Measurements from ENCODE around the gene TOE1.
"Not testable (repeated sequence)": the region's sequence is repeated elsewhere in the genome, so short reads cannot be mapped to it uniquely, and the experiment has no call there.

Gene TOE1

DNA sequence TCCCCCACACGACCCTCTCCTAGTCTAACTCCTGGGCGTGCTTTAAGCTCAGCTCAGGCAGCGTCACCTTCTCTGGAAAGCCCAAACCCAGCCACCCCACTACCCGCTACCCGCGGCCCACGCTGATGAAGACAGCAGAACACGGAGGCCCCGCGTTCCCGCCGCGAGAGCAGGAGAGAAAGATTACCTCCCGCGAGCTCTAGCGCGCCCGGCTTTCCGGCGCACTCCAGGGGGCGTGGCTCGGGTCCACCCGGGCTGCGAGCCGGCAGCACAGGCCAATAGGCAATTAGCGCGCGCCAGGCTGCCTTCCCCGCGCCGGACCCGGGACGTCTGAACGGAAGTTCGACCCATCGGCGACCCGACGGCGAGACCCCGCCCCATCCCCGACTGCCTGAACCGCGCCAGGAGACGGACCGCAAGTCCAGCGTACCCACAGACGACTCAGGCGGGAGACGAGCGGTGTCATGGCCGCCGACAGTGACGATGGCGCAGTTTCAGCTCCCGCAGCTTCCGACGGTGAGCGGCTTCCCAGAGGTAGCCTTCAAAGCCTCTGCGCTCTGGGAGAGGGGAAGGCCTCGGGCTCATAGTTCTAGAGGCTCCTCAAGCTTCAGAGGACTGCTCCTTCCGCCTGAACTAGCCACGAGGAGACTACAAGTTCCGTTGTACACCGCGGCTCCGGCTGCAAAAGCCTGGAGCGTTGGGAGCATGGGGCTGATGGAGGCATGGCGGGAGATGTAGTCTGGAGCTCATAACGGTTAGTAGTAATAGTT is at the start of gene TOE1, which contains the start of gene MUTYH:
Gene TOE1, plus strand, starts transcription at position 382 of the 770 bp plus-strand sequence. Its CDS starts 83 bp downstream, at position 465.
Gene MUTYH, minus strand, starts transcription at position 652 of the 770 bp plus-strand sequence. CDS start 5,935 bp downstream, outside the sequence.
- FAIRE-seq, result peak; percentile 78
- DNase-seq (ENCODE audit: low spot score), result peak; percentile 89

DNA sequence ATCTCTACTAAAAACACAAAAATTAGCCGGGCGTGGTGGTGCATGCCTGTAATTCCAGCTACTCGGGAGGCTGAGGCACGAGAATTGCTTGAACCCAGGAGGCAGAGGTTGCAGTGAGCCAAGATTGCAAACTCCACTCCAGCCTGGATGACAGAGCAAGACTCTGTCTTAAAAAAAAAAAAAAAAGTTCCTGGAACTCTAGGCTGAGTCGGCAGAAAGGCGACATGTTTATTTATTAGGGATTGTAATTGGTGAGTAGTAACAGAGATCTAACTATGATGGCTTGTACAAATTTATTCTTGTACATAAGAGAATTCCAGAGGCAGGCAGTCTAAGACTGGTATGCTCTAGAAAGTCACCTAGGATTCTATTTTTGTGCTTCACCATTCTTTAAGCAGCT is 49.0 kb upstream of the TOE1 start:
- DNase-seq (ENCODE audit: low spot score); FAIRE-seq: not testable (repeated sequence)

DNA sequence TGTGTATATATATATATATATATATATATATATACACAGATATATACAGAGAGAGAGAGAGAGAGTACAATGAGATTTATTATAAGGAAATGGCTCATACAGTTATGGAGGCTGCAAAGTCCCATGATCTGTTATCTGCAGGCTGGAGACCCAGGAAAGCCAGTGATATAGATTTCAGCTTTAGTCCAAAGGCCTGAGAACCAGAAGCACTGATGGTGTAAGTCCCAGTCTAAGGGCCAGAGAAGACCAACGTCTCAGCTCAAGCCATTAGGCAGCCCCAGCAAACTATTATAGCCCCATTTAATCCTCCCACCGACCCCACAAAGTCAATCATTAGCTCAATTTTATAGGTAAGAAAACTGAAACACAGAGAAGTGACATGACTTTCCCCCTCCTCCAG is 48.3 kb upstream of the TOE1 start:
- FAIRE-seq, result no peak

DNA sequence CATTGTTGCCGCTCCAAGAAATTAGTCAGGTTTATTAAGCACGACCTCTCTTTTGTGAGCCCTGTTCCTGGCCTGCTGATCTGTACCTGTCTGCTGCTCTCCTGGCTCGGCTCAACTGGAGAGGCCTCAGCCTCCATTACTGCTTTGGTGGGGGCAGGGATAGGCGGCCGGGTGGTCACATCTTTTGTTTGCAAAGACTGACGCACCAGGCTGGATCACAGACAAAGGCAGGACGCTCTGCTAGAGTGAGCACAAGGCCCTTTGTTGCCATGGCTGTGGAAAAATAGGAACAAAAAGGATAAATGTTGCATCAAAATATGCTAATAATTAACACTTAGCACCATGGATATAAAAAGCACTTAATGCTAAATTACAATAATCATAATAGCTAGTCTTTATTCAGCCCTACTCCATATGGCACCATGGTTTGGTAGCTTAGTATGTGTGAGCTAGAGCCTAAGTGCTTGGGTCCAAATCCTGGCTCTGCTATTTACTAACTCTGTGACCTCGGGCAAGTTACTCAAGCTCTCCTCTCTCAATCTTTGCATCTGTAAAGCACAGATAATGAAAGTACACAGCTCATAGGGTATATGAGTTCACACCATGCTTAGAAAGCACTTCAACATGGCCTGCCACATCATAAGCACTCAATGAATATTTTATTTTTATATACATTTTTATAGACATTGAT is 42.2 kb upstream of the TOE1 start:
- no peak for DNase-seq (ENCODE audit: low spot score)
- FAIRE-seq, result no peak

More for the DNA sequence above, 48.3 kb upstream of the TOE1 start:
- no peak for DNase-seq (ENCODE audit: low spot score)

DNA sequence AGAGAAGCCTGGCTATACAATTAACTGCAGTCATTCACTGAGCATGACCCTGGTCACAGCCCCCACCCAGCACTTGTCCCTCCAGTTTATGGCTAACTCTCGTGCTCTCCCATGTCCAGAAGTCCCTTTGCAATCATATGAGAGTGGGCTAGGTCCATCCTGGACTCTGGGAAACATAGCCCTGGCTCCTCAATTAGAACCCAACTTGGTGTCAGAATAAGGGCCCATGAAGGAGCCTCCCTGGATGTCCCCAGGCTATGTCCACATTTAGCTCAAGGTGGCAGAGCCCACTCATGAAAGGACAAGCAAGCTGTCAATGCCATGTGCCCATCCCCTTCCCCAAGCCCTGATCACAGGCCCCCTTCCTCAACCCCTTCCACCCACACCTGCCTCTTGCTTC is 40.7 kb upstream of the TOE1 start:
- DNase-seq (ENCODE audit: low spot score) (no peak), FAIRE-seq (no peak)

DNA sequence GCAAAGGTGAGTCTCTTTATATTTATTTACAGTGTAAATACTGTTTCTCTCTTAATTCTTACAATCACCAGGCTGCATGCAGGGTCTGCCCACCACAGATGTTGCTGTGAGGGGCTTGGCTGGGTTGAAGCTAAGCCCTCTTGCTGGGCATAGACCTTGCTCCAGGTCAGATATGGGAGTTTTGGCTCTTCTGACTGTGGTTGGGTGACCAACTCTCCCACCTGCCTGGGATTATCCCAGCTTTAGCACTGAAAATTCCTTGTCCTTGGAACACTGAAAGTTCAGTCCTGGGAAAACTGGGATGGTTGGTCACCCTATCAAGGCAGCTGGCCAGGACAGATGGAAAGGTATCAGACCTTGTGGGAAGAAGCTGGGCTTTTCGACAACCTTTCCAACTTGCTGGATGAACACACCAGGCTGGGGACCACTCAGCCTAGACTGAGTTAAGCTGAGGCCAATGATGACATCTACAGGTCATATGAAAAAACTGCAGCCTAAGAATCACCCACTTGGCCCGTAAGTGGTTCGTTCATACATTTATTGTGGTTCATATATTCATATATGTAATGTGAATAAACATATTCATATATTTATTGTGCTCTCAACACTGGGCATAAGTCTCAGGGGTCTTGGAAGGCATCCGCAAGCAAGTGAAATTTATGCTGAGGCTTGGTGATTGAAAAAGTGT is 39.8 kb upstream of the TOE1 start:
- FAIRE-seq, result peak; percentile 67
- DNase-seq (ENCODE audit: low spot score), result peak; percentile 51

DNA sequence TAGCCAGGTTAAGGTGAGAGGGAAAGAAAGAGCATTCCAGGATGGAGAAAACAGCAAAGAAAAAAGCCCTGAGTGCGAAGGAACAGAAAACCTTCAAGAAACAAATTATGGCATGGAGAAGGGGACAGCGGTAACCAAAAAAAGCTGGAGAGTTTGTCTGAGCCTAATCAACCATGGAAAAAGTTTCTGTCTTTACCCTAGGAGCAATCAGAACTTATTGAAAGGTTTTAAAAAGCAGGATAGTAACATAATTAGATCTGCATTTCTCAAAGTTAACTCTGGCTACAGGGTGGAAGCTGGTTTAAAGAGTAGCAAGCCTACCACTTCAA is 39.3 kb upstream of the TOE1 start:
- DNase-seq (ENCODE audit: low spot score) (no peak), FAIRE-seq (no peak)

DNA sequence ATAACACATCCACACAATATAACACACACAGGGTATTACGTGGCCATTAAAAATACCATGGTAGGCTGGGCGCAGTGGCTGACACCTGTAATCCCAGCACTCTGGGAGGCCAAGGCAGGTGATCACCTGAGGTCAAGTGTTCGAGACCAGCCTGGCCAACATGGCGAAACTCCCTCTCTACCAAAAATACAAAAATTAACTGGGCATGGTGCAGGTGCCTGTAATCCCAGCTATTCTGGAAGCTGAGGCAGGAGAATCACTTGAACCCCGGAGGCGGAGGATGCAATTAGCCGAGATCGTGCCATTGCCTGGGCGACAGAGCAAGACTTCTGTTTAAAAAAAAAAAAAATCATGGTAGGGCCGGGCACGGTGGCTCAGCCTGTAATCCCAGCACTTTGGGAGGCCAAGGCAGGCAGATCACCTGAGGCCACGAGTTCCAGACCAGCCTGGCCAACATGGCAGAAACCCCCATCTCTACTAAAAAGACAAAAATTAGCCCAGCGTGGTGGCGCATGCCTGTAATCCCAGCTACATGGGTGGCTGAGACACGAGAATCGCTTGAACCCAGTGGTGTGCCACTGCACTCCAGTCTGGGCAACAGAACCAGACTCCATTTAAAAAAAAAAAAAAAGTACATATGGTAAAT is 37.3 kb upstream of the TOE1 start:
- DNase-seq (ENCODE audit: low spot score) (no peak), FAIRE-seq (no peak)

DNA sequence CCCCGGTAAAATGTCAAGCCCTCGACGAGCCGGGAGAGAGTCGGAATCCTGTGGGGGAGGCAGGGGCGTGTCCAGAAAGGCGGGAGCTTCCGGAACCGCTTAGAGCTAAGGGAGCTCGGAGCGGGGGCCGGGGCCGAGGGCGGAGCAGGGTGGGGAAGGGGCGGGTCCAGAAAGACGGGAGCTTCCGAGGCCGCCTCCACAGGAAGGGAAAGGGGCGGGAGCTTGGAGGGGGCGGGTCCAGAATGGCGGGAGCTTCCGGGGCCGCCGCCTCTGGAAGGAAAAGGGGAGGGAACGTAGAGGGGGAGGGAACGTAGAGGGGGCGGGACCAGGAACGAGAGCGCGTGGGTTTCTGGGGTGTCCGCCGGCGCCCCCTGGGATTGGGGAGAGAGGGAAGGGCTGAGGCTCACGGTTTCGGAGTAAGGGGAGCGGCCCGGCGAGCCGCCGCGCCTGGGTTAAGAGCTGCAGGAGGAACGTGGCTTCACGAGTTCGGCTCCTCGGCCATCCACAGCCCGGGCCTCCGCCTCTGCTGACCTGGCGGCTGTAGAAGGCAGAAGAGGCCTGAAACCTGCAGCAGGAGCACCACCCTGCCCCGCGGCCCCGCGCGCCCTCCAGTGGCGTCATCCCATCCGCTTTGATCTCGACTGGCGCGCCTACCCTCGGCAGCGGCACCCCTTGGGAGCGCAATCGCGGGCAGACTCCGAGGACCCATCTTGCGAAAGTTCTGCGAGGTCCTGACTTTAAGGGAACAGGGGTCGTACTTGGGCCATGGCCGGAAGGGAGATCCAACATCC is 36.3 kb upstream of the TOE1 start:
- FAIRE-seq (peak; percentile 78), DNase-seq (ENCODE audit: low spot score) (peak; percentile 90)

DNA sequence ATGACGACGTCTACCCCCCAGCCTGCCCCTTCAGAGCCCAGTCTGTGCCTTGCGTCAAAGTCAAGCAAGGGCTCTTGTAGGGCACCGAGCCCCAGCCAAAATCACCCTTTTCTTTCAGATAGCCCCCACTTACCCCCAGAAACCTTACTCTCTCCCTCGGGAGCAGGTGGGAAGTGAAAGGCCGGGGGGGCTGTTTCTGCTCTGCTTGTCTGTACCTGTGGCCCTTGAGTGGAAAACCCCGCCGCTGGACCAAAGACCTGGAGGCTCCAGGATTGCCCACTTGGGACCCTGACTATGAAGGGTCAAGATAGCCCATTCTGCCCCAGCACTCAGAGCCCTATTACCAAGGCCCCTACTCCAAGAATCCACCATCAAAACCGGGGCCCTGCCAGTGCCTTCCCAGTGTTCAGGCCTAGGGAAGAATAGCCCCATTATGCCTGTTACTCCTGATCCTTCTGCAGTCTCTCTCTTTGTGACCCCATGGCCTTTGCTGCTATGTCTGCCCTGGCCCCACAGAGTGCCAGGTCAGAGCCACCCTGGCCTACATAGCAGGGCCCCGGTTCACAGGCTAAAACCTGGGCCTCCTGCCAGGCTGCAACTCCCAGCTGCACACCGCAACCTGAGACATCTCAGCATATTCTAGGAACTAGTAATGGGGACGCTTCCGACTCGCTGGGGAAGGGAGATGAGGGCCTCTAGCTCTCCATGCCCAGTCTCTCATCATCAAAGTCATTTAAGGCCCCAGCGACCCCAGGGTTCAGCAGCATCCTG is 35.5 kb upstream of the TOE1 start:
- no peak for FAIRE-seq
- no peak for DNase-seq (ENCODE audit: low spot score)

DNA sequence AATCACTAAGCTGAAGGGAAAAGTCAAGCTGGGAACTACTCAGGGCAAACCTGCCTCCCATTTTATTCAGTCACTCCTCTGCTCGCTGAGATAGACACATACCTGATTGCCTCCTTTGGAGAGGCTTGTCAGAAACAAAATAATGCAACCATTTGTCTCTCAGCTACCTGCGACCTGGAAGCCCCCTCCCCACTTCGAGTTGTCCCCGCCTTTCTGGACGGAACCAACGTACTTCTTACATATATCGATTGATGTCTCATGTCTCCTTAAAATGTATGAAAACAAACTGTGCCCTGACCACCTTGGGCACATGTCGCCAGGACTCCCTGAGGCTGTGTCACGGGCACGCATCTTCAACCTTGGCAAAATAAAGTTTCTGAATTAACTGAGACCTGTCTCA is 34.7 kb upstream of the TOE1 start:
- no peak for DNase-seq (ENCODE audit: low spot score)
- no peak for FAIRE-seq

DNA sequence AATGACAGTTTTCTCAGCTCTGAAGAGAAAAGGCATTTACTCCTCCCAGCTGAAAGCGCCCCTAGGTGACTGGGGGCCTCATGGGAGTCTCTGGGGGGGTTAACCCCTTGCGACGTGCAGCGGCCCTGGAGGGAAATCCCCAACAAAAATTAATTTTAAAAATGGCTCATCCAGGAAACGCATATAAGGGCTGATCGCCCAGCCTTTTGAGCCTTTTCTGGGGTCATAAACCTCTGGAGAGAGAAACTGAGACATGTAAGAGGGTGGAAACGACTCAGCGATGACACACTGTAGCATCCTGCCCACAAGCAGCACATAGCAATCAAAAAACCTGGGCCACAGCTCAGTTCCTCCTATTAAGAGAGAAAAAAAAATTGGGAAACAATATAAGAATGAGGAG is 33.7 kb upstream of the TOE1 start:
- FAIRE-seq (no peak), DNase-seq (ENCODE audit: low spot score) (peak; percentile 8)

DNA sequence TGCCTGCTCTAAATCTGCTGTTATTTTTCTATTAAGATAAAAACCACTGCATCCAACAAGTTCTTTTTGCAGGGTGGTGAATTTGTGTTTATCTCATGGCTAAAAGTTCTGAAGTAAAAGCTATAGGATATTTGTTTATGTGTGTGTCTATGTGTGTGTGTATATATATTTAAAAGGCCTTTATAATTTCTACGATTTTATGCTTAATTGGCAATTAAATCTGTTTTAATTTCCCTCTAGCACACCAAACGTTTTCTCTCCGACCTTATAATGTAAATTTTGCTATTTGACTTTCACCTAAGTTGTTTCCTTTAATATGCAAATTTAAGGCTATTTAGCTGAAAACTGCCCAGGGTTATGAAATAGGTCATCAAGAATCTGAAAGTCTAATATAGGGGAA is 33.1 kb upstream of the TOE1 start:
- DNase-seq (ENCODE audit: low spot score), result no peak

DNA sequence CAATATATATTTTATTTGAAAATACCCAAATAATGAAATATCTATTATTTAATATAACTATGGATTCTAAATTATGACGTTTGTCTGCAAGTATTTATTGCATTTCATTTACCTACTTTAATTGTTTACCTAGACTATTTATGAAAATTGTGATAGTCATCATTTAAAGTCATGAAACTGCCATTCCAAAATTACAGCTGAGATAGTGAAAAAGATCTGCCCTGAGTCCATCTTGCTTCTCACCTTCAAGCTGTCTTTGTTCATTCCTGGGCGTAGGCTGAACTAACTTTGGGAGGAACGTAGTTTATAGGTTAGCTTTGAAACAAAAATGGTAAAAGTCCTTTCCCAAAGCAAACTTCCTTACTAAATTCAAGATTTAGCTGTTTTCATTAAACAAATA is 25.7 kb upstream of the TOE1 start:
- no peak for DNase-seq (ENCODE audit: low spot score)
- no peak for FAIRE-seq

More for the DNA sequence above, 33.1 kb upstream of the TOE1 start:
- no peak for FAIRE-seq

DNA sequence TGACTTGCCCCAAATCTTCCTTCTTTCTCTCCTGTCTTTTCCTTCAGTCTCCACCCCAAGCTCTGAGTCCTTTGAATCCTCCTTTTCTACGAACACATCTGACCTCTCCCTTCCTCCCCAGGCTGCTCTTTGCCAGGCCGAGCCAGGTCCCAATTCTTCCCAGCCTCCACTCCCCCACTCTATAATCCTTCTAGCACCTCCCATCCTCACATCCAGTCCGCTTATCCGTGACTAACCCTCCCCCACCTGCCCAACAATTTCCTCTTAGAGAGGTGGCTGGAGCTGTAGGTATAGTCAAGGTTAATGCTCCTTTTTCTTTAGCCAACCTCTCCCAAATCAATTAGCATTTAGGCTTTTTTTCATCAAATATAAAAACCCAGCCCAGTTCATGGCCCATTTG is 22.8 kb upstream of the TOE1 start:
- DNase-seq (ENCODE audit: low spot score) (no peak), FAIRE-seq (no peak)

DNA sequence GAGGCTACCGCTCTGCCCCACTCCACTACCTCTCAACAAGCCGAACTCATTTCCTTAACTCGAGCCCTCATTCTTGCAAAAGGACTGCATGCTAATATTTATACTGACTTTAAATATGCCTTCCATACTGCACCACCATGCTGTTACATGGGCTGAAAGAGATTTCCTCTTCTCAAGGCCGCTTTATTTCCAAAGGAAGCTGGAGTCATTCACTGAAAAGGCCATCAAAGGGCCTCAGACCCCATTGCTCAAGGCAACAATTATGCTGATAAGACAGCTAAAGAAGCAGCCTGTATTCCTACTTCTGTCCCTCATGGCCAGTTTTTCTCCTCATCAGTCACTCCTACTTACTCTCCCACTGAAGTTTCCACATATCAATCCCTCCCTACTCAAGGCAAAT is 20.2 kb upstream of the TOE1 start:
- DNase-seq (ENCODE audit: low spot score) (no peak), FAIRE-seq (no peak)

DNA sequence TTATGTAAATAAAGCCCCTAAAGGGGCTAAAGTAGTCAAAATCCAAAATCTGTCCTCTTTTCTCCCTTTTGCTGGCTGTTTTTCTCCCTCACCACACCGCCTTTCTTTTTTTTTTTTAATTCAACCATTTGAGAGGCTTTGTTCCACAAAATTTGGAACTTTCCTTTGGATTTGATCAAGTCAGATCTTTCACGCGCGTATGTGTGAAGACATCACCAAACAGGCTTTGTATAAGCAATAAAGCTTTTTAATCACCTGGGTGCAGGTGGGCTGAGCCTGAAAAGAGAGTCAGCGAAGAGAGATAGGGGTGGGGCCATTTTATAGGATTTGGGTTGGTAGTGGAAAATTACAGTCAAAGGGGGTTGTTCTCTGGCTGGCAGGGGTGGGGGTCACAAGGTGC is 18.5 kb upstream of the TOE1 start:
- FAIRE-seq (no peak), DNase-seq (ENCODE audit: low spot score) (no peak)

DNA sequence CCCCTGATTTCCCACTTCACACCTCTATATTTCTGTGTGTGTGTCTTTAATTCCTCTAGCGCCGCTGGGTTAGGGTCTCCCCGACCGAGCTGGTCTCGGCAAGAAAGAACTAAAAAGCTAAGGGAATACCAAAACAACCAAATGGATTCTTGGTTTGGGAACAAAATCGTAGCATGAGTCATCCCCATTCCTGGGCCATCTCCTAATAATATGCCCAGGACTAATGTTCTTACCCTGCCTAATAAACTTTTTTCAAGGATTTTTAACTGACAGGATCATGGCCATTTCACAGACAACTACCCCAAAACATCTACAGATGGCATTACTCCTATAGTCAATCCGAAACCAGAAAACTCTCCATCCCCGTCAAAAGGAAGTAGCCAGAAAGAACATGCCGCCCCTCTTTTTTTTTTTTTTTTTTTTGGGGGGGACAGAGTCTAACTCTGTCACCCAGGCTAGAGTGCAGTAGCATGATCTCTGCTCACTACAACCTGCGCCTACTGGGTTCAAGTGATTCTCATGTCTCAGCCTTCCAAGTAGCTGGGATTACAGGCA is 17.4 kb upstream of the TOE1 start:
- DNase-seq (ENCODE audit: low spot score), result no peak
- FAIRE-seq, result no peak

DNA sequence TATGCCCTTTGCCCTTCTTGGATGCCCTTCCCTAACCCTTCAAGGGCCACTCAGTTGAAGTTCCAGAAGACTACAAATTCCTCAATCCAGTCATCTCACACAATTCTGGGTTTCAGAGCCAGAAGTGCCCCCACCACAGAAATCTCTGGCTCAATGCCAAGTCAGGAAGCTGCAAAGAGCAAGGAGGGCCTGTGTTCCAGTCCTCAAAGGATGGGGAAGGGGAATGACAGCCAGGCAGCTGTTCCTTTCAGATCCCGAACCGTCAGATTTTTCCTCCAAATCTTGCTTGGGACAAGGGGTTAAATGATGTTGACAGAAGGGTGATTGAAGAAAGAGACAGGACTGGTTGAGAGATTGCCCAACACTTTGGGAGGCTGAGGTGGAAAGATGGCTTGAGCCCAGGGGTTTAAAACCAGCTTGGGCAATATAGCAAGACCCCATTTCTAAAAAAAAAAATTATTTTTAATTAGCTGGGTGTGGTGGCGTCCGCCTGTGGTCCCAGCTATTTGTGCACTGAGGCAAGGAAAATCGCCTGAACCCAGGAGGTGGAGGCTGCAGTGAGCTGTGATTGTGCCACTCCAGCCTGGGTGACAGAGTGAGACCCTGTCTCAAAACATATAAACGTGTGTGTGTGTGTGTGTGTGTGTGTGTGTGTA is 14.0 kb upstream of the TOE1 start:
- FAIRE-seq, result no peak
- DNase-seq (ENCODE audit: low spot score), result no peak
